Loucy (cell line): Measurements from ENCODE around the gene R3HDML.

Source experiments
- CTCF ChIP-seq: fragments of 200-600 bp; sonication (generic); conservative IDR thresholded peaks from 2 replicates; pipeline ENCODE4 v1.5.1; 2014; ENCODE audit warnings: mild to moderate bottlenecking, antibody characterized with exemption, low read length
- EZH2phosphoT487 ChIP-seq: fragments of 200-600 bp; IDR thresholded peaks from 2 replicates; pipeline ENCODE4 v1.6.1; 2018; ENCODE audit warnings: antibody characterized with exemption, mild to moderate bottlenecking, moderate library complexity, borderline replicate concordance

- TF ChIP-seq CTCF = no peak
- no peak for TF ChIP-seq EZH2phosphoT487
These were observed 8.3 kb downstream of the R3HDML start for GRCh38 chr20:44345147-44345546.
